Panc1 (cell line): ENCODE results near the gene CDK6. TPM values are rescaled to one million over a fixed set of nuclear protein-coding genes. Genes with fewer than 3 reads are reported as not detected.
A peak's percentile ranks its signal among the peaks of the same experiment; 100 is the strongest.

Experiments used
- ATAC-seq: fragments of 200-7000 bp; cut with Tn5 transposase; 2 replicates; pipeline ENCODE4 v1.9.1; 2020; ENCODE audit warnings: mild to moderate bottlenecking, moderate library complexity
- BruUV-seq: library from RNA; stranded (reverse); fragments of 400-500 nt; replicated peaks from 2 replicates; lab custom pipeline; 2021; lab: Mats Ljungman, UMichigan
- CTCF ChIA-PET: fragments of 300-600 bp; sonication (Branson Sonifier 250); formaldehyde crosslinking; loops from one replicate; lab custom pipeline; 2022; ENCODE audit warnings: antibody characterized with exemption; lab: Charles Lee
- POLR2A ChIA-PET: fragments of 300-600 bp; sonication (Branson Sonifier 250); formaldehyde crosslinking; loops from one replicate; lab custom pipeline; 2022; ENCODE audit warnings: antibody characterized with exemption; lab: Charles Lee
- DNase-seq: peaks from one replicate; pipeline ENCODE4 v3.0.0-alpha.2; 2010; ENCODE audit warnings: low read depth, low spot score
- H3K27ac ChIP-seq: 2 replicates; pipeline ENCODE4 v1.5.1; 2011; ENCODE audit warnings: mild to moderate bottlenecking, low read length, inconsistent platforms
- H3K27me3 ChIP-seq: fragments of 200-500 bp; sonication (Bioruptor generic); 2 replicates; pipeline ENCODE4 v1.6.0; 2014; ENCODE audit warnings: low read length, inconsistent platforms; ENCODE audit not compliant: control insufficient read depth, insufficient read depth
- H3K36me3 ChIP-seq: fragments of 200-500 bp; sonication (Bioruptor generic); 2 replicates; pipeline ENCODE4 v1.5.1; 2014; ENCODE audit warnings: inconsistent platforms, mild to moderate bottlenecking, low read length, moderate library complexity; ENCODE audit not compliant: control insufficient read depth, insufficient read depth
- H3K4me1 ChIP-seq: 2 replicates; pipeline ENCODE4 v1.5.1; 2011; ENCODE audit warnings: inconsistent platforms, mild to moderate bottlenecking, low read length, moderate library complexity; ENCODE audit not compliant: control insufficient read depth, insufficient read depth
- H3K4me3 ChIP-seq, 2 experiments: 2 replicates each; pipeline ENCODE4 v1.5.1; 2011 to 2012; ENCODE audit warnings: low read depth in 2 of 2, low read length in 2 of 2, mild to moderate bottlenecking in 2 of 2, inconsistent platforms in 1 of 2, moderate library complexity in 1 of 2
- H3K9me3 ChIP-seq: fragments of 200-500 bp; sonication (Bioruptor generic); 2 replicates; pipeline ENCODE4 v1.5.1; 2014; ENCODE audit warnings: low read depth, mild to moderate bottlenecking, inconsistent platforms, low read length, moderate library complexity; ENCODE audit not compliant: control insufficient read depth, insufficient read depth
- CTCF ChIP-seq: fragments of 450-650 bp; IDR thresholded peaks from 2 replicates; pipeline ENCODE4 v1.5.1; 2017; ENCODE audit warnings: mild to moderate bottlenecking
- POLR2AphosphoS5 ChIP-seq: IDR thresholded peaks from 2 replicates; pipeline ENCODE4 v1.6.1; 2012; ENCODE audit warnings: mild to moderate bottlenecking, low read depth, low read length, moderate library complexity
- REST ChIP-seq, 2 experiments: IDR thresholded peaks; 2 replicates each; pipeline ENCODE4 v1.6.1; 2011 to 2012; ENCODE audit warnings: low read depth in 2 of 2, control low read depth in 1 of 2, low read length in 1 of 2, mild to moderate bottlenecking in 1 of 2, moderate library complexity in 1 of 2; ENCODE audit not compliant: insufficient read depth in 1 of 2
- SIN3A ChIP-seq: IDR thresholded peaks from 2 replicates; pipeline ENCODE4 v1.6.1; 2012; ENCODE audit warnings: low read depth, mild to moderate bottlenecking, low read length, moderate library complexity, borderline replicate concordance; ENCODE audit not compliant: insufficient read depth
- TCF7L2 ChIP-seq: IDR thresholded peaks from 2 replicates; pipeline ENCODE4 v1.6.1; 2011; ENCODE audit warnings: mild to moderate bottlenecking, low read depth, low read length, inconsistent platforms
- in situ Hi-C: cut with HindIII; loops from 2 replicates; pipeline ENCODE4 v1.10.0; 2016; ENCODE audit warnings: low sequenced_read_pairs, low pct_unique_long_range_greater_than_20kb
- intact Hi-C: fragments of 100-400 bp; cut with micrococcal nuclease; formaldehyde crosslinking; loops from one replicate; pipeline ENCODE4 v1.10.0; 2022; ENCODE audit not compliant: unreplicated experiment
- total RNA-seq: library from RNA; stranded (reverse); gene quantifications from one replicate; pipeline ENCODE4 v1.2.1, GENCODE V29; 2021; ENCODE audit not compliant: unreplicated experiment

CDK6 gene
- total RNA-seq, 1 experiment from 2014 or later, result 57.4 TPM

DNA sequence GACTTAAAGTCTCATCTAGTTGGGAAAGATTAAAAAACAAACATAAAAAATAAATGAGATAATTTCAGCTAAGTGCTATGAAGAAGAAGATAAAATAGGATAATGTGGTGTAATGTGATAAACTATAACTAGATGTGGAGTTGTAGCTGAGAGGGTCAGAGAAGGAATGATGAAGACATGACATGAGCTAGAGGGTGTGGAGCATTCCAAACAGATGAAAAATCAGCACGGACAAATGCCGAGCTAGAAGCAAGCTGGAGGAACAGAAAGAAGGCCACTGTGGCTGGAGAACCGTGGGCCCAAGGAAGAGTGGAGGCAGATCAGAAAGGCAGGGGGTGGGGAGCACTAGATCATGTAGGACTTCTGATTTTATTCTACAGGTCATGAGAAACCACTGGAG, 70.6 kb downstream of the CDK6 start:
- in situ Hi-C loops, result no loop called here
- DNase-seq (no peak), ATAC-seq (0 out of 2 replicates have a peak, but pooled peaks have one; percentile 31)
- ChIA-PET CTCF (no interaction called here), POLR2A (interaction anchor here (0.5 to 0.6 kb wide), 2 partner anchors 15 to 141 kb away, joined by 3 read pairs; no protein-coding TSS in a partner anchor)
- Histone ChIP-seq H3K27me3 (no peaks in the 10 kb centered on the region), H3K36me3 (peaks cover 5% of the 10 kb centered on the region), H3K4me3 (no peak overlapping the region), H3K4me1 (peaks cover 53% of the 10 kb centered on the region), H3K9me3 (no peaks in the 10 kb centered on the region), H3K27ac (peak overlapping the region; percentile 74)
- intact Hi-C loops, result no loop called here
- BruUV-seq, result no TSS peak
- TF ChIP-seq SIN3A, result no peak
- no peak for TF ChIP-seq TCF7L2
- no peak for TF ChIP-seq POLR2AphosphoS5
- no peak for TF ChIP-seq CTCF
- no peak for TF ChIP-seq REST (IDR thresholded peaks at IDR 0.05; ENCODE audit: insufficient read depth in 1 of 2, low read depth in 2 of 2, low read length in 1 of 2)

- ChIA-PET POLR2A (no interaction called here), CTCF (no interaction called here)
- H3K27ac ChIP-seq, result peak overlapping the region; percentile 62
- H3K4me3 ChIP-seq, result no peak overlapping the region
- intact Hi-C loops, result no loop called here
- no peaks in the 10 kb centered on the region for H3K9me3 ChIP-seq
- in situ Hi-C loops, result no loop called here
- peaks cover 44% of the 10 kb centered on the region for H3K4me1 ChIP-seq
- H3K36me3 ChIP-seq, result peaks cover 5% of the 10 kb centered on the region
- DNase-seq (no peak), ATAC-seq (peak; percentile 85)
- BruUV-seq, result no TSS peak
- TF ChIP-seq REST (IDR thresholded peaks at IDR 0.05; ENCODE audit: insufficient read depth in 1 of 2, low read depth in 2 of 2, low read length in 1 of 2), result no peak
- no peak for TF ChIP-seq SIN3A
- no peak for TF ChIP-seq POLR2AphosphoS5
- no peak for TF ChIP-seq CTCF
- TF ChIP-seq TCF7L2, result no peak
- no peaks in the 10 kb centered on the region for H3K27me3 ChIP-seq
Measured at GRCh38 chr7:92763636-92764423, 72.5 kb downstream of the CDK6 start.
